ENCODE measurements around the gene RNF25.

Gene RNF25

DNA sequence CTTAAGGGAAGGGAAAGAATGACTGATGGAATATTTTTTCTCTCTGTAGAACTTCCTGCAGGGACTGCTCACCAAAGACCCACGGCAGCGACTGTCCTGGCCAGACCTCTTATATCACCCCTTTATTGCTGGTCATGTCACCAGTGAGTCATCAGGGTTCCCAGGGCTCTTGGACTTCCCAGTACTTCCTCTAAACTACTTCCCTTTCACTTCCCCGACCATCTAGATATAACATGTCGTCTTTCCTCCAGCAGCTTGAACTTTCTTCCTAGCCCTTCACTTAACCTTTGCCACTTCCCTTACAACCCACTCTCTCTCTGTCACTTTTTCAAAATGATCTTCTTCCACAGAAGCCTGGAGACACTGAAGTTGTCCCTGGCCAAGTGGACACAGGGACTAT lies 7.3 kb upstream of the RNF25 start:
- DNase-seq: peak in 1 of 2 donors; percentile 20

DNA sequence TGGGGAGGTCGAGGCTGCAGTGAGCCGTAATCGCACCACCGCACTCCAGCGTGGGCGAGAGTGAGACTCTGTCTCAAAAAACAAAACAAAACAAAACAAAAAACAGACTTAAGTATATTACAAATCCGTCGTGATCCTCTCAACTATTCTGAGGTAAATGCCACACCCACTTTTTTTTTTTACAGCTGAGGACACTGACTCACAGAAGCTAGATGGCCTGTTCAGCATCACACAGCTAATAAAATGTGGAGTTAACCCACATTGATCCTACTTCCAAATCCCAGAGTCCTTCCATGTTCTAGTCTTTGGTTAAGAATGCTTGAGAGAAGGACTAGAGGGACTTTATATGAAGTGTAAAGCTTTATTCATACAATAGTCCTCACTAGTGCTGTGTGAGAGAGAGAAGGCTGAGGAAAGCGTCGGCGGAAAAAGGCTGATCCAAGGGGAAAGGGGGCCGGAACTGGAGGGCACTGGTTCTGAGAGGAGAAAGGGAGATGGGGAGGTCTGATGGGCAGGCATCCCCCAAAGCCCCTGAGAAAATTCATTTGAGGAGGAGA lies 627 bp downstream of the RNF25 start:
- no peak for DNase-seq

DNA sequence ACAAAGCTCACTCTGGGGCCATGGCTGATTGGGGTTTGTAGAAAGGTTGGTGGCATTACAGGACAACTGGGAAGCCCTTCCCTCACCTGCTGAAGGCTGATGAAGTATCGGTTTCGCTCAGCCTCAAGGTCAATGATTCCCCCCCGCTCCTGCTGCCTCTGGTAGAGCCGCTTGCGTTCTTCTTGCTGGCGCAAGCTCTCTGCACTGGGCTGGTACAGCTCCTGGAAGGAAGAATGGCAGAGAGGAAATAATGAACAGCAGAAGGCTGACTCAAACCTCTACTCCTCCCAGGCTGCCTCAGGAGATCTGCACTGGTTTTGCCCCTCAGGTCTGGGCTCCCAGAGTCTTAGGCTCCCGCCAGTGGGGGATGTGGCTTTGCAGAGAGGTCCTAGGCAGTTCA lies 7.1 kb downstream of the RNF25 start:
- DNase-seq: no peak

DNA sequence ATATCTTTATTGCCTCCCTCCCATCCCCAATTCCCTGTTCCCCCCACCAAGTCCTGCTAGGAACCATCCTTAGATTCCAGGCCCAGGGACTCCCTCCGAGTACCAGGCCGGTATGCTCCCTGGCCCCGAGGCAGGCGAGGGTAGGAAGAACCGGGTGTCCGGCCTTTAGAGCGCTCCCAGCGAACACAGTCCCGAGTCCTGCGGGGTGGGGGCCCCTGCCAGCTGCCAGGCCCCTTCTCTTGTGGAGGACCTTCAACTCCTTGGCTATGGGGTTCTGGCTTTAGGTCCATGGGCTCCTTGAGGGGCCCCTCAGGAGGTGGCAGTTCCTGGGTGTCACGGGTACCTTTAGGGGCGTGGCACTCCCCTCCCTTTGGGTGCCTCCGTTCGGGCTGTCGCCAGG lies 7.9 kb downstream of the RNF25 start:
- no peak for DNase-seq

DNA sequence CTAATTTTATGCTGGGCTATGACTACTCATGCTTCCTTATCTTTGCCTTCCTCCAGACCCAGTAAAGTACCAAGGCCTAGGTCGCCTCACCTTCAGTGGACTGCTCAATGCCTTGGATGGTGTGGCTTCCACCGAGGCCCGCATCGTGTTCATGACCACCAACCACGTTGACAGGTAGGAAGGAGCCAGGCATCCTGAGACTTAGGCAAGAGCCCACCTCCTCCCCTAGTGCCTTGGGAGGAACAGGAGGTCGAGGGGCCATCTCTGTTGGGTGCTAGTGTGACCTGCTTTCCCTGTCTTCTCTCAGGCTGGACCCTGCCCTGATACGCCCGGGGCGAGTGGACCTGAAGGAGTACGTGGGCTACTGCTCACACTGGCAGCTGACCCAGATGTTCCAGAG lies 9.0 kb downstream of the RNF25 start:
- no peak for DNase-seq

DNA sequence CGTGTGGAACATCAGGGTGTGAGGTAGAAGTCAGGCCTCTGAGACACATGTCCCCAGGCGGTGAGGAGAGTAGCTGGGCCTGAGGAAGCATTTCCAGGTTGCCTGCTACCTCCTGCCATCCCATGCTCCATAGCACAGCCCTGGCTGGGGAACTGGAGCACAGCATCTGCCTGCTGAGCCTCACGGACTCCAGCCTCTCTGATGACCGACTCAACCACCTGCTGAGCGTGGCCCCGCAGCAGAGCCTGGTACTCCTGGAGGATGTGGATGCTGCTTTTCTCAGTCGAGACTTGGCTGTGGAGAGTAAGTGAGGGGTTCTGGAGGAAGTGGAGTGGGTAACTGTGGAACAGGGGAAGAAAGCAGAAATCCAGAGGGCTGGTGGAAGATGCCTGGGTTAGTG lies 9.4 kb downstream of the RNF25 start:
- no peak for DNase-seq

DNA sequence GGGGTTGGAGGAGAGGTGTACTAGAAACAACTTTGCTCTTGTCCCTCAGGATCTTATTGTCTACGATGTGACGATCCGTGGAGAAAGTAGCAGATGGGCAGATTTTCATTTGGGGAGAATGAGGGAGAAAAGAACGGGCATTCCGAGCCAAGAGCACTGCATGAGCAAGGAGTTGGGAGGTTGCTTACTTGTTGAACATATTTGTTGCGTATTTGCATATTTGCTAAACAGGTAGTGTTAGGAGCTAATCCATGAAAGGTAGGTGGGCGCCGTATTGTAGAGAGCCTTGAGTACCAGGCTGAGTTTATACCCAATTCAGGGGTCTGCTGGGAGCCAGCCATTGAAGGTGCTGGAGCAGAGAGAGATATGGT lies 11.8 kb downstream of the RNF25 start:
- no peak for DNase-seq

DNA sequence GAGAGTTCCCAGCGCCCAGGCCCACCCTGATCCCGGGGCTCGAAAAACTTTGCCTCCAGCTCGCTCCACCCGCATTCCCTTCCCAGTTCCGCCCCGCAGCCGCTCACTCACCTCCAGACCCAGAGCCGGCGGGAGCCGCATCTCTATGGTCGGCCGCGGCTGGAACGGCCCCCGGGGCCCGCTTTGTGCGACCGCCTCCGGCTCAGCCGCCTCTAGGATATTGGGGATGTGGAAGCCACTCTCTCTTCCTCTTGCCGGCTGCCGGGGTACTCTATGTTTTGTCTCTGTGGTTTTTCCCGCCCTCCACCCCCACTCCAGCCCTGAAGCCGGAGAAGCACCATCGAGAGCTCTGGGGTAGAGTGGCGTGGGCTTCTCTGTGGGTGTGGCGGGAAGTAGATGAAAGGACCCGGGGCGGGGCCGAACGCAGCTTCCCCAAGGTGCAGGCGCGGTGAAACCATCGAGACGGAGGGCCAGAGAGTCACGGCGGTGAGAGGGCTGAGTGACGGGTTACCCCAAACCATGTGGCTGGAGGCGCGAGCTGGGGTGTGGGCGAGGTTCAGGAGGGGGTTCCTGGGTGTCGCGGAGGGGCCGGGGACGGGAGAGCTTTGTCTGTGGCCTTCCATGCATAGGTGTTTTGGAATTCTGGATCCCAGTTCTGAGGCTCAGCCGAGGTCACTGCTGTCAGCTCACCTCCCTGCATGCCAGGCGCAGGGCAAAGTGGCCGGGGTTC lies 12.4 kb downstream of the RNF25 start, which contains the start of the genes BCS1L and ZNF142:
Gene BCS1L, plus strand, starts transcription at position 426 of the 730 bp plus-strand sequence. CDS start 1,305 bp downstream, outside the sequence.
Gene ZNF142, minus strand, starts transcription at position 366 of the 730 bp plus-strand sequence. CDS start 3,194 bp downstream, outside the sequence.
- peak; percentile 55 to 95 for DNase-seq

DNA sequence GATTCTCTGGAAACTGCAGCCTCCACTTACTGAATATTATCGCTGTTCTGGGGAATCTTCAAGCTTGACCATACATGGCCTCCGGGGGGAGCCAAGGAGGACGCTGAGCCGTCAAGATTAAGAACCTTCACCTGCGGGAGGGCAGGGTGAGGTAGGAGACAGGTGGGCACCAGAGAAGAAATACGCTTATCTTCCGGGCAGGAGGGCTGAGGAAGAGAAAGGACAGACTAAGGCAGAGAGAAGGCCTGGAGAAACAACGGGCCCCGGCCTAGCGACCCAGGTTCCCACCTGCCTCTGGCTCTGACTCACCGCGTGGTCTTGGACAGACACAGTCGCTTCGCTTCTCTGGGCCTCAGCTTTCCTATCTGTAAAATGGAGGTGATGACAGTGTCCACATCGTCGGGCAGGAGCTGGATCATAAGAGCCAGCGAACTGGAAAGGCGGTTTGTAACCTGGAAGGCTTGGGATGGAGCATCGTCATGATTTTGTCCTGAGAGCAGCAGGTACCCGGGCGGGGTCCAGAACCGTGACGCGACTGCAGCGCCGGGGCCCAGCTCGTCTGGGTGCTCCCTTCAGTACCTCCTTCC lies 13.0 kb downstream of the RNF25 start:
- DNase-seq: no peak

DNA sequence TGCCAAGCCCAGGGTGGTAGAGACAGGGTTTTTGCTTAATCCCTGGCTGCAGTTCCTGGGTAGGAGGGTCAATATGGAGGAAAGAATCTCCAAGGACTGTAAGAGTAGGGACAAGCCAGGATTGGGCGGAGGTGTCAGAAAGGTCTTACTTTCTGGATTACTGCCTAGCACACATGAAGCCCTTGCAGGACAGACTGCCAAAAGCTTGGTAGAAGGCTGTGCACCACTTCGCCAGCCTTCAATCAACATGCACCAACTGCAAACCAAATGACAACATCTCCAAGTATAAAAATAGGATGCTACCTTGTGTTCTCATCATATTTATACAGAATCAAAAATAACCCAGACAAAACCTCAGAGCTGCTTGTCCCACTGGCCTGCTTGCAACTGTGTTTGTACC lies 16.1 kb downstream of the RNF25 start:
- DNase-seq: no peak

DNA sequence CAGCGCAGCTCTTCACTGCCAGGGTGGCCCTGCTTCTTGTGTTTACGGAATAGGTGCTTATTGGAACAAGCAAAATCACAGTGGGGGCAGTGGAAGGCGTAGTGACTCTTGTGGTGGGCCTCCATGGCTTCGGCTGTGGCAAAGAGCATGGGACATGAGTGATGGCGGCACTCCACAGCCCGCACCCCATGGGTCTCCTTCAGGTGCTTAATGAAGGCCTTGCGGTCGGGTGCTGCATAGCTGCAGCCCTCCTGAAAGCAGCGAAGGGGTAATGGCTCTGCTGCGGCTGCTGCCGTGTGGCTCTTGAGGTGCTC lies 23.1 kb downstream of the RNF25 start:
- DNase-seq: no peak

DNA sequence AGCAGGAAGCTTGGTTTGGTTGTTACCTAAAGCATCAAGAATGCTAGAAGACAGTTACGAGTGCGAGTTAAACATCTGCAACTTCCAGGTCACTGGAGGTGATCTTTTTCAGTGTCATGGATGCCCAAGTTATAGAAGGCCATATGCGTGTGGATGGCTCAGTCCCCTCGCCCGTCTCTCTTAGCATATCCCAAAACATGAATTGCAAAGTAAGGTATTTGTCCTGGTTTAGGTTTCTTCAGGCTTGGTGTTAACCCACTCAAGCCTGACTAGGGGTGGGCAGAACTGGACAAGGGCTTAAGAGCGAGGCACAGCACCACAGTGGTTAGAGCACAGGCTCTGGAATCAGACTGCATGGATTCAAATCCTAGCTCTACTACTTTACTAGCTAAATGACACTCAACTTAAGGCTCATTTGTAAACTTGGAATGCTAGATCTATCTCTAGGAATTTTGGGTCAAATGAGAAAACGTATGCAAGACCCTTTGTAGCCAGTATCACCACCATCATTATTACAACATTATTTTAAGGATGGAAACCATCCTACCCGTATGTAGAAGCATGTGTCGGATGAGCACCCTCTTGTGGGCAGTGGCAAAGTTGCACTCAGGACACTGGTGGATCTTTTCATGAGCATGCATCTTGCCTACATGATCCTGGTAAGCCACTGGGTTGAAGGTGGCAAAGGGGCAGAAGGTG lies 23.6 kb downstream of the RNF25 start:
- DNase-seq: peak in 1 of 2 donors; percentile 26

DNA sequence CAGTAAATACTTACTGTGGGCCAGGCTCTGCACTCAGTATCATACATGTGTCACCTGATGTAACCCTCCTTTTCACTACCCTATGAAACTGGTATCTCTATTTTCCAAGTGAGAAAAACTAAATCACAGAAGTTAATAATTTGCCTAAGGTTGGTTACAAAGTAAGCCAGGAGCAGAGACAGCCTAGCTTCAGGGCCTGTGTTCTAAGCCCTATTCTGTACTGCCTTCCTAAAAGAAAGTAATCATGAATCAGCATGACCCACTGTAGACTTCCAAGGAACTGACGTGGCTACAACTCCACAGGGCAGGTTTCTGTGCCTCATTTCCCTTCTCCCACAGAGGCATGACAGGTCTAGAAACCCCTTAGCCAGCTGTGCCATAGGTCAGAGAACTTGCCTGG lies 26.7 kb downstream of the RNF25 start:
- DNase-seq: no peak

DNA sequence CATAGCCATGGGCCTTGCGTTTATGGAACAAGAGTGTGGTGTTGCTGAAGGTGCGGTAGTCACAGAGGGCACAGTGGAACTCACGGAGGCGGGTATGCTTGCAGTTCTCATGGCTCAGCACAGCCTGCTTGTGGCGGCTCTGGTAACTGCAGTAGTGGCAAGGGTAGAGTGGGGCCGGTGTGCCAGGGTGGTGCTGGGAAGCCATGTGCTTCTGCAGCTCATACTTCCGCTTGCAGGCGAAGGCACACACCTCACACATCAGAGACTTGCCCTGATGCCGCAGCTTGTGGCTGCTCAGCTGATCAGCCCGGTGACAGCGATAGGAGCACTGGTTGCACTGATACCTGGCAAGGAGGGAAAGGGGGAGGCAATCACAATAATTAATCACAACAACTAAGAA lies 27.1 kb downstream of the RNF25 start:
- no peak for DNase-seq

DNA sequence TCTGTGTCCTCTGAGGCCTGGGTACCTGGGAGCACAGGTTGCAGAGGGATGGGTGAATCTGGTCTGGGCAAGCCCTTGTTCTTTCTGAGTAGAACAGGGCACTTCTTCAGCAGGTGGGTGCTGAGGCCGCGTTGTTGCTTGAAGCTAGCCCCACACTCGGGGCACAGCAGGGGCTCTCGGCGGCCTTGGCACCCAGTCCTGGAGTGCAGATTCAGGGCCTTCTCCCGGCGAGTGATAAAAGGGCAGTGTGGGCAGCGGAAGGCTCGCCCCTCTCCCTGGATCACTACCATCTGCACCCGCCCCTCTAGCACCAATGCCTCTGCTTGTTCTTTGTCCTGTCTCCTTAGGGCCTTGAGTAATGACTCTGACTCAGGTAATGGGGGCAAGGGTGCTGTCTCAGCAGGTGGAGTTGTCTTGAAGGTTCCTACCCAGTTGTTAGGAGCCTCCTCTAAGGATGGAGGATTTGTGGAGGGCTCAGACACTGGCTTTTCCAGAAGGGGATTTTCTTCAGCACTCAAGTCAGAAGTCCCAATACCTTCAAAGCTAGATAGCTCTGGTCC lies 28.0 kb downstream of the RNF25 start:
- DNase-seq: no peak

DNA sequence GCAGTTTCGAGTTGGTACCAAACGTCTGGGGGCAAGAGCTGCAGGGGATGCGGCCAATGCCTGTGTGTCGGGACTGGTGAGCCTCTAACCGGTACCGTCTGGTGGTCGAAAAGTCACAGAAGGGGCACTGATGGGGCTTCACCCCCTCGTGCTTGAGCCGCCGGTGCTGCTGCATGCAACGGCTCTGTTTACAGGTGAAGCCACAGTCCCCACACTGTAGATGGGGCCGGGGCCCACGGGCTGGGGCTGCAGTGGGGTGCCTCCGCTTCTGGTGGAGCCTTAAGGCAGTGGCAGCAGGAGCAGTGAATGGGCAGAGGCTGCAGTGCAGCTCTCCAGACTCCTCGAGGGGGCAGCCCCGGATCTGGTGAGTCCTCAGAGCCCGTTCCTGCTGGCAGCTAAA lies 29.0 kb downstream of the RNF25 start:
- no peak for DNase-seq

DNA sequence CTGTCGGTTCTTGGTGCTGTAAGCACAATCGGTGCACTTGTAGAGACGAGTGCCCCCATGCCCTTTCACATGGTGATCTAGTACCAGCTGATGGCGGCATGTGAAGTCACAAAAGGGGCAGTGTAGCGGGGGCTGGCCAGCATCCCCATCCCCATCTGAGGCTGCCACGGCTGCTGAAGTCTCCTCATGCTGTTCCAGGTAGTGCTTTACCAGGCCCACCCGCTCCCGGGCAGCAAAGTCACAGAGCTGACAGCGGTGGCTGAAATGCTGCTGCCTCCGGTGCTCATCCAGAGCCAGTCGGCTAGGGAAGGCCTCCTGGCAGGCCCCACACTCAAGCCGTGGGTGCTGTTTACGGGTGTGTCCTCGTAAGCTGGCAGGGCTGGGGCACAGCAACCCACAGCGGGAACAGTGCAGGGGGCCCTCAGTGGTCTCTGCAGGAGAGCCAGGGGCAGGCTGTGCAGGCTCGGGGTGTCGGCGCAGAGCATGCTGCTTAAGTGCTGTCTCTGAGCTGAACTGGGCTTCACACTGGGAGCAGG lies 29.6 kb downstream of the RNF25 start:
- no peak for DNase-seq

DNA sequence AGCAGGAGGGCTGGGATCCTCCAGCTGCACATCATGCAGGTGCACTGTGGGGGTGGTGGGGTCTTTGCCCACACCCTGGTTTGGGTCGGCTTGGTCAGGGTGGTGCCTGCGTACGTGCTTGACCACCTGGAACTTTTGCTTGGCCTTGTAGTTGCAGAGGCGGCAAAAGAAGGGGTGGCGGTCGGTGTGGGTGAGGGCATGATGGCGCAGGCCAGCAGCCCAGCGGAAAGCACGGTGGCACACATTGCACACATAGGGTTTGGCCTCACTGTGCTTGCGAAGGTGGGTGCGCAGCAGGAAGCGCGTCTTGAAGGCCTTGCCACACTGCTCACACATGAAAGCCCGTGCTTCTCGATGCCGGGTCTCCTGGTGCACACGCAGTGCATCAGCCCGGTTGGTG lies 33.4 kb downstream of the RNF25 start:
- DNase-seq: no peak

DNA sequence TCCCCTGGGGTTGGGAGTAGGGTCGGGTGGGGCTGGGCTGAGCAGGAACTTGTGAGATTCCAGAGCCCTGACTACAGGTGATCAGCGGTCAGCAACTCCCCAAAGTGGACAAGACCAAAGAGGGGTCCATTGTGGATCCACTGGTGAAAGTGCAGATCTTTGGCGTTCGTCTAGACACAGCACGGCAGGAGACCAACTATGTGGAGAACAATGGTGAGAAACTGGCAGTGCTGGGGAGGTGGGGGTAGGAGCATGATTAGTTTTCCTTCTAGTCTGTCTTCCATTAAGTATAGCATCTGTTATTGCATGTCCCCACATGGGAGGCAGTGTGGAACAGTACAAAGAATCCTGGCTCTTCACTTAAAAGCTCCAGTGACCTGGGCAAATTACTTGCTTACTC lies 36.1 kb downstream of the RNF25 start:
- no peak for DNase-seq

DNA sequence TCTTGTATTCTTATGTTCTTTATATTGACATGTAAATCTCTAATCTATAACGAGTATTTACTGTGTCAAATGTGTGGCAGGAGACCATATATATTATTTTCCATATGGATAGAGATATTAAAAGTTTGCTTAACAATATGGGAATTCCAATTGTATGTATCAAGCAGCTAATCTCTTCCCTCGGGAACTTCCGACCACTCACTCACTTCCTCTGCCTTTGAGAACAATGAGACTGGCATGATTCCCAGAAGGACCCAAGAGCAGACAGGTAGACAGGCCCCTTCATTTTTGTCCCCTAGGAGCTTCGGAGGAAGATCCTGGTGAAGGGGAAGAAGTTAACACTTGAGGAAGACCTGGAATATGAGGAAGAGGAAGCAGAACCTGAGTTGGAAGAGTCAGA lies 40.0 kb downstream of the RNF25 start:
- DNase-seq: no peak

DNA sequence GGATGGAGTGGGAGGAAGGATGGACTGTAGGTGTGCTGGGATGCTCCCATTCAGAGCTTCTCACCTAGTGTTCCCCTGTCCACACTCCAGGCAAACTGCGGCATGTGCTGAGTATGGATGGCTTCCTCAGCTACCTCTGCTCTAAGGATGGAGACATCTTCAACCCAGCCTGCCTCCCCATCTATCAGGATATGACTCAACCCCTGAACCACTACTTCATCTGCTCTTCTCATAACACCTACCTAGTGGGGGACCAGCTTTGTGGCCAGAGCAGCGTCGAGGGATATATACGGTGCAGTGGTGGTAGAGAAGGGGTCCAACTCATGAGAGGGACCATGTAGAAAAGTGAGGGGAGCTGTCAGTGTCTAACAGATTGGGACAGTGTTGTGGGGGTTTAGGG lies 43.9 kb downstream of the RNF25 start:
- no peak for DNase-seq

DNA sequence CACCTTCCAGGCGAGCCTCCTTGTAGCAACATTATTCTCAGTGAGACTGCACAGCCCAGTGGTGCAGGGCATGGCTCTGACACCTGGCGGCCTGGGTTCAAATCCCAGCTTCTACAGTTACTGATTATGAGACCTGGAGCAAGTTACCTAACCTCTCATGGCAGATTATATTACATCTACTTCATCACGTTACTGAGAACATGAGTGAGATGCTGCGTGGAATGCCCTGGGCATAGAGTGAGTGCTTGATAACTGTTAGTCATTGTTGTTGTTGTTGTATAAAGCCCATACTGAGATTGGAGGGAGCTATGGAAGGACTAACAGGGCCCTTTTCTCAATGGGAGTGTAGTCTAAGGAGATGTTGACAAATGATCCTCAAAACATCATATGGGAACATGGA lies 45.4 kb downstream of the RNF25 start:
- no peak for DNase-seq

DNA sequence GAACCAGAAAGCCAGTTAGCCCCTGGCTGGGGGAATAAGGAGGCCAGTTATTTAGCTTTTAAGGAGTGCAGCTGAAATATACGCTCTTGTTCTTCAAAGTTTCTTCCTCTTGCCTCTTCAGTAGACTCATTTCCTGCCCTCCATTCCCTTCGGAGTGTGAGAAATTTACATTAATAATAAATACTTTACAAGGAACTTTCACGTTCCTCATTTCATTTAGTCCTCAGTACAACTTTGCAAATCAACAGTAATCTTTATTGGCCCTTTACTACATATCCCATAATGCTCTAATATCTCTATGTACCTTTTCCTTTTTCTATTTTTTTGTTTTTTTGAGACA lies 48.5 kb downstream of the RNF25 start:
- no peak for DNase-seq
